ENCODE results near the gene CMTM5. TPM values are rescaled to one million over a fixed set of nuclear protein-coding genes. Genes with fewer than 3 reads are reported as not detected.

Gene CMTM5
- polyA plus RNA-seq, 1 of the 3 experiments (the other 2 are of a cell fraction), result 0.13 TPM

GRCh38 chr14:23344481-23344880 is 32.4 kb upstream of the CMTM5 start:
- no peaks in the 10 kb centered on the region for H3K79me2 ChIP-seq (ENCODE audit: insufficient read depth)
- H3F3A ChIP-seq (replicated peaks; ENCODE audit: insufficient read depth), result no peaks in the 10 kb centered on the region
- no peak for DNase-seq
- ChIA-PET POLR2A (interaction anchor here (2.0 to 2.7 kb wide), 2 partner anchors 21 to 24 kb away, joined by 4 to 7 read pairs; partner anchors contain the start of gene PABPN1), CTCF (interaction anchor here (0.7 to 3.5 kb wide), 6 partner anchors 9 to 134 kb away, joined by 3 to 19 read pairs (median 10); no protein-coding TSS in a partner anchor)
- no peak overlapping the region for H3K9ac ChIP-seq
- H3K4me1 ChIP-seq (ENCODE audit: control insufficient read depth in 1 of 2, insufficient read depth in 2 of 2, low read depth in 1 of 2, low read length in 1 of 2), result no peaks in the 10 kb centered on the region
- 38% methylated on average over 3 of the region's 3 CpGs for WGBS (ENCODE audit: low lambda C conversion rate)
- TF ChIP-seq USF2 (IDR thresholded peaks at IDR 0.05; ENCODE audit: borderline replicate concordance, low read depth, low read length) (no peak), RCOR1 (IDR thresholded peaks at IDR 0.05; ENCODE audit: low read length) (no peak), TCF12 (IDR thresholded peaks at IDR 0.05) (no peak), GATA2 (CRISPR knock-in tag; IDR thresholded peaks at IDR 0.05) (no peak), NFIC (IDR thresholded peaks at IDR 0.05; ENCODE audit: borderline replicate concordance) (no peak), MXI1 (IDR thresholded peaks at IDR 0.05; ENCODE audit: low read depth, low read length) (no peak), SMC3 (IDR thresholded peaks at IDR 0.05; ENCODE audit: low read depth, low read length) (no peak), YY1 (IDR thresholded peaks at IDR 0.05; ENCODE audit: low read depth) (no peak), ELF1 (IDR thresholded peaks at IDR 0.05) (no peak), SIN3A (IDR thresholded peaks at IDR 0.05; ENCODE audit: borderline replicate concordance, low read depth, low read length) (no peak), GABPA (IDR thresholded peaks at IDR 0.05; ENCODE audit: low read depth) (no peak), RFX5 (IDR thresholded peaks at IDR 0.05; ENCODE audit: low read length) (no peak), EZH2phosphoT487 (IDR thresholded peaks at IDR 0.05; ENCODE audit: borderline replicate concordance, low read depth) (no peak), JUND (IDR thresholded peaks at IDR 0.05) (no peak), RXRA (IDR thresholded peaks at IDR 0.05; ENCODE audit: borderline replicate concordance, low read depth) (no peak), TEAD4 (IDR thresholded peaks at IDR 0.05; ENCODE audit: borderline replicate concordance, insufficient read depth) (no peak), FOXJ3 (CRISPR knock-in tag; IDR thresholded peaks at IDR 0.05) (no peak), CTCF (IDR thresholded peaks at IDR 0.05) (no peak)
- H3K27me3 ChIP-seq (ENCODE audit: insufficient read depth), result no peaks in the 10 kb centered on the region
- peaks cover 0 to 2% of the 10 kb centered on the region in 2 experiments for H3K36me3 ChIP-seq (replicated peaks in 1 of 2; ENCODE audit: control insufficient read depth in 1 of 2, insufficient read depth in 2 of 2, low read length in 1 of 2)
- peaks cover 3% of the 10 kb centered on the region; the same call in 1 of the 2 replicates for H3K9me3 ChIP-seq
- no peaks in the 10 kb centered on the region for H3K9me2 ChIP-seq
- H3K4me2 ChIP-seq, result no peak overlapping the region
- H4K20me1 ChIP-seq (ENCODE audit: insufficient read depth), result no peaks in the 10 kb centered on the region
- H3K4me3 ChIP-seq (ENCODE audit: low read depth in 2 of 2, low read length in 1 of 2), result no peak overlapping the region
- H3K27ac ChIP-seq (ENCODE audit: low read depth in 2 of 2, low read length in 1 of 2), result no peak overlapping the region
- no peak overlapping the region for H2AFZ ChIP-seq (ENCODE audit: low read depth)
